KBM-7 (cell line): ENCODE data around the gene CR1.
"Not testable (repeated sequence)": the region's sequence is repeated elsewhere in the genome, so short reads cannot be mapped to it uniquely, and the experiment has no call there.

Source experiments
- DNase-seq: peaks from one replicate; pipeline ENCODE4 v3.0.0-alpha.2; 2015
- in situ Hi-C: fragments of 300-500 bp; cut with MboI; formaldehyde crosslinking; loops from 2 replicates; pipeline ENCODE4 v1.14.3; 2020; ENCODE audit warnings: low sequenced_read_pairs, low pct_unique_long_range_greater_than_20kb, mixed read lengths

The CR1 gene

GRCh38 chr1:207658408-207658807 is 162.5 kb downstream of the CR1 start:
- in situ Hi-C loops: no loop called here

GRCh38 chr1:207658904-207659485 is 163.0 kb downstream of the CR1 start:
- no peak for DNase-seq
- in situ Hi-C loops: no loop called here

More at GRCh38 chr1:207658408-207658807, 162.5 kb downstream of the CR1 start:
- no peak for DNase-seq

GRCh38 chr1:207659545-207660153 is 163.7 kb downstream of the CR1 start:
- no peak for DNase-seq
- in situ Hi-C loops: no loop called here

DNA sequence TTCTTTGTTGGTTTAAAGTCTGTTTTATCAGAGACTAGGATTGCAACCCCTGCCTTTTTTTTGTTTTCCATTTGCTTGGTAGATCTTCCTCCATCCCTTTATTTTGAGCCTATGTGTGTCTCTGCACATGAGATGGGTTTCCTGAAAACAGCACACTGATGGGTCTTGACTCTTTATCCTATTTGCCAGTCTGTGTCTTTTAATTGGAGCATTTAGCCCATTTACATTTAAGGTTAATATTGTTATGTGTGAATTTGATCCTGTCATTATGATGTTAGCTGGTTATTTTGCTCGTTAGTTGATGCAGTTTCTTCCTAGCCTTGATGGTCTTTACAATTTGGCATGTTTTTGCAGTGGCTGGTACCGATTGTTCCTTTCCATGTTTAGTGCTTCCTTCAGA is 165.5 kb downstream of the CR1 start:
- in situ Hi-C loops, DNase-seq: not testable (repeated sequence)

DNA sequence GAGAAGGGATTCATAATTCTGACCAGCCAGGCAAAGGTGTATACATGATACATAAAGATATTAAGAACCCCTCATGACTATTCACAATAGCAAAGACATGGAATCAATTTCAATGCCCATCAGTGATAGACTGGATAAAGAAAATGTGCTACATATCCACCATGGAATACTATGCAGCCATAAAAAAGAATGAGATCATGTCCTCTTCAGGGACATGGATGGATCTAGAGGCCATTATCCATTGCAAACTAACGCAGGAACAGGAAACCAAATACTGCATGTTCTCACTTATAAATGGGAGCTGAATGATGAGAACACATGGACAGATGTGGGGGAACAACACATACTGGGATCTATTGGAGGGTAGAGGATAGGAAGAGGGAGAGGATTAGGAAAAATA is 170.4 kb downstream of the CR1 start:
- in situ Hi-C loops: no loop called here
- DNase-seq: no peak

DNA sequence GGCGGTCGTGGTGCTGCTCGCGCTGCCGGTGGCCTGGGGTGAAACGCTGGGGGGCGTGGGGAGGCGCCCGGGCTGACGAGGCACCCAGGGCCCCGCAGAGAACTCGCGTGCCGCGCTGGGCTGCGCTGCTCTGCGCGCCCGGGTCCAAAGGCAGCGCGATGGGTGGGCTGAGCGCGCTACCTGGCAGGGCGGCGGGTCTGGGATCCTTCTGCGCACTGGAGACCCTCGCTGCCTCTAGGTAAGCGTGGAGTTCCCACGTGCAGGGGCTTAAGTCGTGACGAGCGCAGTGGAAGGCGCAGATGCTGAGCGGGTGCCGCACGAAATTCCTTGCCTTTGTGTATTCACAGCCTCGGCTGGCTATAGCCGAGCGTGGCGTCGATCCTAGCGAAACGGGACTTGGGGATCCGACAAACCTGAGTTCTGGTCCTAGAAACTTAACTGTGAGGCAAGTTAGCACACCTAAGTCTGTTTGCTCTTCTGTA is 173.6 kb downstream of the CR1 start:
- DNase-seq: no peak
- in situ Hi-C loops: no loop called here

GRCh38 chr1:207670192-207670591 is 174.2 kb downstream of the CR1 start:
- no peak for DNase-seq
- in situ Hi-C loops: no loop called here

GRCh38 chr1:207670997-207671396 is 175.0 kb downstream of the CR1 start:
- no peak for DNase-seq
- in situ Hi-C loops: no loop called here

- peak; percentile 21 for DNase-seq
- in situ Hi-C loops: no loop called here
These were observed 176.7 kb downstream of the CR1 start for GRCh38 chr1:207672522-207673130.

DNA sequence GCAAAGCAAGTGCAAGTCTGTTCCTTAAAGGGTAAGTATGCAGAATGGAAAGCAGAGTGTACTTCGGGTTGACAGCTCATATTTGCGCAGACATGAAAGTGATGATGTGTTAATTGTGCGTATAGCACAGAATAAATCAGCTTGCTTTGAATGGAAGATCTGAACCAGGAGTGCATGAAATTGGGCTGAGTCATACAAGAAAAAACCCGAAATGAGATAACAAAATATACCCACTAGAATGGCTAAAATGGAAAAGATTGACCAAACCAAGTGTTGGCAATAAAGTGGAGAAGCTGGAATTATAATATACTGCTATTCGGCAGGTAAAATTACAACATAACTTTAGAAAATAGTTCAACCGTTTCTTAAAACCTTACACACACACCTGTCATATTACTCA is 177.4 kb downstream of the CR1 start:
- DNase-seq: no peak
- in situ Hi-C loops: no loop called here

- in situ Hi-C loops: no loop called here
- DNase-seq: no peak
These were observed 180.2 kb downstream of the CR1 start for GRCh38 chr1:207676153-207676552.

- in situ Hi-C loops: not testable (repeated sequence)
These were observed 184.8 kb downstream of the CR1 start for GRCh38 chr1:207680590-207681388.

GRCh38 chr1:207682872-207683434 is 187.0 kb downstream of the CR1 start:
- in situ Hi-C loops, DNase-seq: not testable (repeated sequence)

More at GRCh38 chr1:207680590-207681388, 184.8 kb downstream of the CR1 start:
- not testable (repeated sequence) for DNase-seq

DNA sequence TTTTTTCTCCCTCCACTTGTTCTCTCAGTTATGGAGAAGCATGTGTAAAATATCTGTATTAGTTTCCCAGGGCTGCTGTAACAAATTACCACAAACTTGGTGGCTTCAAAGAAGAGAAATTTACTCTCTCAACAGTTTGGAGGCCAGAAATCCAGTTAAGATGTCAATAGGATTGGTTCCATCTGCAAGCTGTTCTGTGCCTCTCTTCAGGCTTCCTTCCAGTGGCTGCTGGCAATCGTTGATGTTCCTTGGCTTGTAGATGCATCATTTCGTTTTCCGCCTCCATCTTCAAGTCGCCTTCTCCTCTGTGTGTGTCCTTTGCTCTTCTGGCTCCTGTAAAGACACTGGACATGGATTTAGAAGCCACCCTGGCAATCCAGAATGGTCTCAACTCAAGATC is 194.6 kb downstream of the CR1 start:
- in situ Hi-C loops, DNase-seq: not testable (repeated sequence)

- in situ Hi-C loops: no loop called here
- DNase-seq: no peak
These were observed 195.1 kb downstream of the CR1 start for GRCh38 chr1:207691010-207691409.
